ENCODE data around the gene APEH.
A peak's percentile ranks its signal among the peaks of the same experiment; 100 is the strongest.

APEH gene

DNA sequence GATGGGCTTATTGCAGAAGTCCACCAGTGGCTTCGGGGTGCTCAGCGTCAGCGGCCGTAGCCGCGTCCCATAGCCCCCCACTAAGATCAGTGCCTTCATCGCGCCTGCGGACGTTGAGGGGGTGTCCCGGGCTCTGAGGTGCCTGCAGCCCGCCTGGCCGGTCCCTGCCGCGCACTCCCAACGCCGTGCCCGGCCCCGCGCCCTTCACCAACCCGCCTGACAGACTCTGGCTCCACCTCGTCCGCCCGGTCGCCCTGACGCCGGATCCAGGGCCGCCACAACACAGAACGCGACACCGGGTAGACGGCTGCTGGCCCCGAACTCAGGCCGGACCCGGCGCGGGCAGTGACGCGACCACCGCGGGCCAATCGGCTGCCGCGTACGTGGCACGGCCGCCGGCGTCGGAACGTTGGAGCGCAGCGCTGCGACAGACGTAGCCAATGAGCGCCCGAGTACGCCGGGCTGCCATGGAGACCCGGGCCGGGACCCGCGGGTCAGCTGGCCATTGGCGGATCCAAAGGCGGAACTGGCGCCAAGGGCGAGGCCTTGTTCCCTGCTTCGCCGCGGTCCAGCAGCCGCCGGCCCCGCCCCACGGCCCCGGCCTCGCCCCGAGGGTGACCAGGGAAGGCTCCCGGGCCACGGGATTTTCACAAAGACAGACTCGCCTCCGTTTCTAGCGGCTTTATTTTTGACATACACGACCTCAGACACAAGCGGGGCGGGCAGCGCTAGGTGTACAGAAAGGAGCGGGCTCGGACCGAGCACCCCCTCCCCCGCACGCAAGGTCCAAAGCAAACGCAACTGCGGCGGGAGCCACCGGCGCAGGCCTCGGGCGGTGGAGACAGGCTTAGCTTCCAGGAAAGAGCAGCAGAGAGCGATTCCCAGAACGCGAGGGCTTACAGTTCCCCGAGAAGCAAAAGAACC, 49.7 kb downstream of the APEH start, which contains the start of gene GMPPB:
Gene GMPPB (minus strand): TSS at position 324 of the 924 bp plus-strand sequence. CDS start 225 bp downstream, at position 99.
- DNase-seq (ENCODE audit: extremely low read depth in 1 of 2, low read depth in 1 of 2), result peak; percentile 94

DNA sequence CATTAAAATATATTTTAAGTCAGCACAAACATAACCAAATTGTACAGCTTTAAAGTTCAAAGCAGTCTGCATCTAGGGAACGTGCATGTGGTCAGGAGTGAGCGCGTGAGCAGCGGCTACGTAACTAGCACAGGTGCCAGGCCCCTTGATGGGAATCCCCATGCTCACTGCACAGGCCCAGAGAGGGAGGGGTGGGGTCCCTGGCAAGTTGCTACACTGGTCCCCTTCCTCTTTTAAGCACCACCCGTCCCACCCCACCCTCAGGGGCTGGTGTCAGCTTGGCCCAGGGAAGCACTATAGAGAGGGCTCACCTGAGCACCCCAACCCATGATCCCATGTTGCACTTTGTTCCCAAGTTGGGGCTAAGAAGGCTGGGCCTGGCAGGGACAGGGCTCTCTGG, 50.4 kb downstream of the APEH start:
- DNase-seq (ENCODE audit: extremely low read depth in 1 of 2, low read depth in 1 of 2), result no peak

- no peak for DNase-seq (ENCODE audit: extremely low read depth in 1 of 2, low read depth in 1 of 2)
Observed at GRCh38 chr3:49725906-49726681, 51.9 kb downstream of the APEH start.

- no peak for DNase-seq (ENCODE audit: extremely low read depth in 1 of 2, low read depth in 1 of 2)
Observed at GRCh38 chr3:49727154-49727923, 53.2 kb downstream of the APEH start.

- DNase-seq (ENCODE audit: extremely low read depth in 1 of 2, low read depth in 1 of 2), result no peak
Observed at GRCh38 chr3:49727924-49728361, 53.8 kb downstream of the APEH start.

DNA sequence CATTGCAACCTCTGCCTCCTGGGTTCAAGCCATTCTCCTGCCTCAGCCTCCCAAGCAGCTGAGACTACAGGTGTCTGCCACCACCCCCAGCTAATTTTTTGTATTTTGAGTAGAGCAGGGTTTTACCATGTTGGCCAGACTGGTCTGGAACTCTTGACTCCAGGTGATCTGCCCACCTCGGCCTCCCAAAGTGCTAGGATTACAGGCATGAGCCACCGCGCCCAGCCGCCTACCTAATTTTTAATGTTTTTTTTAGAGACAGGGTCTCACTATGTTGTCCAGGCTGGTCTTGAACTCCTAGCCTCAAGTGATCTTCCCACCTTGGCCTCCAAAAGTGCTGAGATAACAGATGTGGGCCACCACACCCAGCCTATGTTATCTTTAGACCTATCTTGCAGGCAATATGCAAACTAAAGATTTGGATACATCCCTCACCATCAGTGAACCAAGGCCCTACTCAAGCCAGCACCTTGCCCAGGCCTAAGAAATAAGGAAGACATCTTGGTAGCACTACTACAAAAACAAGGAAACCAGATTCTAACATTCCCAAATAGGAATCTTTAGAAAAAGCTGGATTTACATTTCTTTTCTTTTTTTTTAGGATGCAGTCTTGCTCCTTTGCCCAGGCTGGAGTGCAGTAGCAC, 55.9 kb downstream of the APEH start:
- DNase-seq (ENCODE audit: extremely low read depth in 1 of 2, low read depth in 1 of 2), result no peak

DNA sequence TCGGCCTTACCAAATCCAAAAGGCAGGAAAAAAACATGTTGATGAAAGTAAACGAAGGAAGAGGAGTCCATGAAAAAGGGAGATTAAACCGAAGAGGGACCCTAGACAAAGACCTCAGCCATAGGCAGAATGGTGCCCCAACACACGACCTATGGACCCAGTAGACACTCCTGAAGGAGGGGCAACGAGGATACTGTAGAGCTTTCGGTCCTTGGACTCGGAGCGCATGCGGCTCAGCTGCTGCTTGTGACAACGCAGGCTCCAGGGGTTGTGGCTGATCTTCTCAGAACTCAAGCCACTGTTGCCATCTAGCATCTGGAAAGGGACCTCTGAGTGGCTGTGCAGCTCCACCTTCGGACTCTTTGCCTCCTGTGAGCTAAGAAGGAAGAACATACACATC, 58.4 kb downstream of the APEH start:
- DNase-seq (ENCODE audit: extremely low read depth in 1 of 2, low read depth in 1 of 2), result no peak

- DNase-seq (ENCODE audit: extremely low read depth in 1 of 2, low read depth in 1 of 2), result no peak
Observed at GRCh38 chr3:49733551-49733950, 59.4 kb downstream of the APEH start.

Data from stimulated activated CD8-positive, alpha-beta memory T cell treated with anti-CD3 and anti-CD28 coated beads, Interleukin-7, amount 100 ng/mL, for 48 hours (primary cell).